Progenitor cell of endocrine pancreas (in vitro differentiated cells): ENCODE measurements around the gene INPP5J. TPM values are rescaled to one million over a fixed set of nuclear protein-coding genes. Genes with fewer than 3 reads are reported as not detected.
A peak's percentile ranks its signal among the peaks of the same experiment; 100 is the strongest.

Experiments
- DNase-seq: peaks from one replicate; pipeline ENCODE4 v3.0.0; 2021; ENCODE audit warnings: low spot score; ENCODE audit not compliant: unreplicated experiment
- H3K27ac Mint-ChIP-seq: 2 replicates; pipeline ENCODE4 v1.8.0; 2021; ENCODE audit warnings: mild to moderate bottlenecking, moderate library complexity, mixed read lengths
- H3K27me3 Mint-ChIP-seq: 2 replicates; pipeline ENCODE4 v1.8.0; 2021; ENCODE audit warnings: mixed read lengths
- H3K36me3 Mint-ChIP-seq: 2 replicates; pipeline ENCODE4 v1.8.0; 2022; ENCODE audit warnings: mixed read lengths; ENCODE audit not compliant: insufficient read depth
- H3K4me1 Mint-ChIP-seq: 2 replicates; pipeline ENCODE4 v1.8.0; 2021; ENCODE audit warnings: low read depth, mixed read lengths
- H3K4me3 Mint-ChIP-seq: 2 replicates; pipeline ENCODE4 v1.8.0; 2021; ENCODE audit warnings: low read depth, mild to moderate bottlenecking, moderate library complexity, mixed read lengths
- H3K9me3 Mint-ChIP-seq: 2 replicates; pipeline ENCODE4 v1.8.0; 2021; ENCODE audit warnings: low read depth, mixed read lengths
- CTCF ChIP-seq: fragments of 200-600 bp; sonication (generic); IDR thresholded peaks from one replicate; pipeline ENCODE4 v1.5.0; 2021; ENCODE audit warnings: antibody characterized with exemption, mild to moderate bottlenecking; ENCODE audit not compliant: unreplicated experiment
- total RNA-seq: library from RNA; stranded (reverse); gene quantifications from 2 replicates; pipeline ENCODE4 v1.2.1, GENCODE V29; 2021

The INPP5J gene
- total RNA-seq, 1 donor from 2014 or later, result 17.9 TPM

- no peaks in the 10 kb centered on the region for H3K9me3 Mint-ChIP-seq
- H3K4me1 Mint-ChIP-seq, result peaks cover under 1% of the 10 kb centered on the region
- DNase-seq, result no peak
- H3K4me3 Mint-ChIP-seq, result no peak overlapping the region
- no peak for TF ChIP-seq CTCF
- H3K36me3 Mint-ChIP-seq, result no peaks in the 10 kb centered on the region
- no peak overlapping the region for H3K27ac Mint-ChIP-seq
- H3K27me3 Mint-ChIP-seq, result peaks cover 43% of the 10 kb centered on the region
These were observed 32.2 kb downstream of the INPP5J start for GRCh38 chr22:31154975-31155374.

- DNase-seq, result no peak
- H3K36me3 Mint-ChIP-seq, result no peaks in the 10 kb centered on the region
- TF ChIP-seq CTCF, result no peak
- H3K4me1 Mint-ChIP-seq, result peaks cover 2% of the 10 kb centered on the region
- H3K4me3 Mint-ChIP-seq, result no peak overlapping the region
- peaks cover 43% of the 10 kb centered on the region for H3K27me3 Mint-ChIP-seq
- no peak overlapping the region for H3K27ac Mint-ChIP-seq
- H3K9me3 Mint-ChIP-seq, result no peaks in the 10 kb centered on the region
These were observed 32.7 kb downstream of the INPP5J start for GRCh38 chr22:31155422-31155821.

- peak overlapping the region; percentile 98 for H3K4me3 Mint-ChIP-seq
- peak overlapping the region; percentile 99 for H3K27ac Mint-ChIP-seq
- no peak for TF ChIP-seq CTCF
- DNase-seq, result no peak
- H3K4me1 Mint-ChIP-seq, result peaks cover 16% of the 10 kb centered on the region
- H3K27me3 Mint-ChIP-seq, result peaks cover 33% of the 10 kb centered on the region
- H3K36me3 Mint-ChIP-seq, result peaks cover 5% of the 10 kb centered on the region
- H3K9me3 Mint-ChIP-seq, result no peaks in the 10 kb centered on the region
These were observed 37.7 kb downstream of the INPP5J start for GRCh38 chr22:31160328-31160978.

GRCh38 chr22:31161386-31161785 is 38.6 kb downstream of the INPP5J start:
- TF ChIP-seq CTCF, result no peak
- peaks cover 16% of the 10 kb centered on the region for H3K4me1 Mint-ChIP-seq
- peaks cover 26% of the 10 kb centered on the region for H3K27me3 Mint-ChIP-seq
- H3K4me3 Mint-ChIP-seq, result peak overlapping the region; percentile 98
- no peak overlapping the region for H3K27ac Mint-ChIP-seq
- DNase-seq, result no peak
- H3K36me3 Mint-ChIP-seq, result peaks cover 9% of the 10 kb centered on the region
- H3K9me3 Mint-ChIP-seq, result no peaks in the 10 kb centered on the region

GRCh38 chr22:31162015-31162765 is 39.4 kb downstream of the INPP5J start:
- no peaks in the 10 kb centered on the region for H3K9me3 Mint-ChIP-seq
- no peak overlapping the region for H3K27ac Mint-ChIP-seq
- H3K27me3 Mint-ChIP-seq, result peaks cover 21% of the 10 kb centered on the region
- peaks cover 9% of the 10 kb centered on the region for H3K36me3 Mint-ChIP-seq
- DNase-seq, result no peak
- peaks cover 16% of the 10 kb centered on the region for H3K4me1 Mint-ChIP-seq
- TF ChIP-seq CTCF, result no peak
- H3K4me3 Mint-ChIP-seq, result peak overlapping the region; percentile 48
